Measurements from ENCODE around the gene ZNF385D. TPM values are rescaled to one million over a fixed set of nuclear protein-coding genes. Genes with fewer than 3 reads are reported as not detected.

Gene ZNF385D
- total RNA-seq, 1 experiment from 2014 or later = 5.9 TPM

GRCh38 chr3:21641959-21642358, 109.1 kb downstream of the ZNF385D start:
- Histone ChIP-seq H3K9me3 (ENCODE audit: low read length) (no peaks in the 10 kb centered on the region), H3K79me2 (ENCODE audit: low read length) (no peaks in the 10 kb centered on the region), H2AFZ (ENCODE audit: low read length) (no peak overlapping the region), H3F3A (ENCODE audit: low read length, unreplicated experiment) (peaks cover 5% of the 10 kb centered on the region), H3K27me3 (ENCODE audit: low read length) (no peaks in the 10 kb centered on the region), H3K27ac (ENCODE audit: low read length) (peak overlapping the region; percentile 70), H3K9me2 (replicated peaks; ENCODE audit: low read length) (no peaks in the 10 kb centered on the region), H3K4me2 (ENCODE audit: low read length) (peak overlapping the region; percentile 56), H3K4me3 (ENCODE audit: low read length) (no peak overlapping the region), H3K36me3 (ENCODE audit: low read depth, low read length) (no peaks in the 10 kb centered on the region), H4K20me1 (ENCODE audit: low read length) (no peaks in the 10 kb centered on the region), H3K4me1 (ENCODE audit: insufficient read depth, low read length) (peaks cover 18% of the 10 kb centered on the region), H3K9ac (ENCODE audit: low read length) (peak overlapping the region; percentile 14; the same call in 1 of the 2 replicates)
- ChIA-PET POLR2A (ENCODE audit: unreplicated experiment) (no interaction called here), CTCF (no interaction called here)
- intact Hi-C loops (cut with micrococcal nuclease) = loop anchor here (1.0 kb wide), 1 partner anchor 109 kb away; the partner anchor contains the start of gene ZNF385D
- no peak for TF ChIP-seq EZH2 (IDR thresholded peaks at IDR 0.05; ENCODE audit: low read length, unreplicated experiment)
- TF ChIP-seq CTCF (conservative IDR thresholded peaks at IDR 0.05; ENCODE audit: low read depth, low read length) = no peak
- TF ChIP-seq EZH2phosphoT487 (IDR thresholded peaks at IDR 0.05; ENCODE audit: borderline replicate concordance, low read length) = no peak
- DNase-seq (no peak), ATAC-seq (no peak)
- no TSS peak for BruUV-seq (replicated peaks)

GRCh38 chr3:21638488-21638887, 112.5 kb downstream of the ZNF385D start:
- no peaks in the 10 kb centered on the region for H3K79me2 ChIP-seq (ENCODE audit: low read length)
- no peaks in the 10 kb centered on the region for H3K27me3 ChIP-seq (ENCODE audit: low read length)
- H3K36me3 ChIP-seq (ENCODE audit: low read depth, low read length) = no peaks in the 10 kb centered on the region
- H3K4me2 ChIP-seq (ENCODE audit: low read length) = no peak overlapping the region
- ATAC-seq (no peak), DNase-seq (no peak)
- peaks cover 18% of the 10 kb centered on the region for H3K4me1 ChIP-seq (ENCODE audit: insufficient read depth, low read length)
- no peaks in the 10 kb centered on the region for H3K9me3 ChIP-seq (ENCODE audit: low read length)
- H4K20me1 ChIP-seq (ENCODE audit: low read length) = no peaks in the 10 kb centered on the region
- BruUV-seq (replicated peaks) = no TSS peak
- H3K4me3 ChIP-seq (ENCODE audit: low read length) = no peak overlapping the region
- no peak overlapping the region for H3K9ac ChIP-seq (ENCODE audit: low read length)
- intact Hi-C loops (cut with micrococcal nuclease) = no loop called here
- ChIA-PET POLR2A (ENCODE audit: unreplicated experiment) (interaction anchor here (0.7 kb wide), 1 partner anchor 38 kb away, joined by 3 read pairs; no protein-coding TSS in a partner anchor), CTCF (no interaction called here)
- no peaks in the 10 kb centered on the region for H3K9me2 ChIP-seq (replicated peaks; ENCODE audit: low read length)
- TF ChIP-seq EZH2 (IDR thresholded peaks at IDR 0.05; ENCODE audit: low read length, unreplicated experiment) (no peak), EZH2phosphoT487 (IDR thresholded peaks at IDR 0.05; ENCODE audit: borderline replicate concordance, low read length) (no peak), CTCF (conservative IDR thresholded peaks at IDR 0.05; ENCODE audit: low read depth, low read length) (no peak)
- no peak overlapping the region for H2AFZ ChIP-seq (ENCODE audit: low read length)
- H3K27ac ChIP-seq (ENCODE audit: low read length) = no peak overlapping the region
- peaks cover 5% of the 10 kb centered on the region for H3F3A ChIP-seq (ENCODE audit: low read length, unreplicated experiment)

GRCh38 chr3:21634112-21634511, 116.9 kb downstream of the ZNF385D start:
- no peaks in the 10 kb centered on the region for H3F3A ChIP-seq (ENCODE audit: low read length, unreplicated experiment)
- H3K9me3 ChIP-seq (ENCODE audit: low read length) = no peaks in the 10 kb centered on the region
- no peak for ATAC-seq
- H3K36me3 ChIP-seq (ENCODE audit: low read depth, low read length) = no peaks in the 10 kb centered on the region
- H3K27me3 ChIP-seq (ENCODE audit: low read length) = no peaks in the 10 kb centered on the region
- H3K9ac ChIP-seq (ENCODE audit: low read length) = no peak overlapping the region
- TF ChIP-seq EZH2phosphoT487 (IDR thresholded peaks at IDR 0.05; ENCODE audit: borderline replicate concordance, low read length) (no peak), EZH2 (IDR thresholded peaks at IDR 0.05; ENCODE audit: low read length, unreplicated experiment) (no peak), CTCF (conservative IDR thresholded peaks at IDR 0.05; ENCODE audit: low read depth, low read length) (no peak)
- BruUV-seq (replicated peaks) = no TSS peak
- ChIA-PET CTCF (no interaction called here), POLR2A (ENCODE audit: unreplicated experiment) (no interaction called here)
- H4K20me1 ChIP-seq (ENCODE audit: low read length) = no peaks in the 10 kb centered on the region
- H3K4me3 ChIP-seq (ENCODE audit: low read length) = no peak overlapping the region
- H3K9me2 ChIP-seq (replicated peaks; ENCODE audit: low read length) = no peaks in the 10 kb centered on the region
- no peak overlapping the region for H3K4me2 ChIP-seq (ENCODE audit: low read length)
- no peaks in the 10 kb centered on the region for H3K79me2 ChIP-seq (ENCODE audit: low read length)
- no peak for DNase-seq
- H3K4me1 ChIP-seq (ENCODE audit: insufficient read depth, low read length) = no peaks in the 10 kb centered on the region
- H2AFZ ChIP-seq (ENCODE audit: low read length) = no peak overlapping the region
- intact Hi-C loops (cut with micrococcal nuclease) = no loop called here
- H3K27ac ChIP-seq (ENCODE audit: low read length) = no peak overlapping the region

Data from PC-3 (cell line).